ENCODE data around the gene HID1.
A peak's percentile ranks its signal among the peaks of the same experiment; 100 is the strongest.

HID1 gene

DNA sequence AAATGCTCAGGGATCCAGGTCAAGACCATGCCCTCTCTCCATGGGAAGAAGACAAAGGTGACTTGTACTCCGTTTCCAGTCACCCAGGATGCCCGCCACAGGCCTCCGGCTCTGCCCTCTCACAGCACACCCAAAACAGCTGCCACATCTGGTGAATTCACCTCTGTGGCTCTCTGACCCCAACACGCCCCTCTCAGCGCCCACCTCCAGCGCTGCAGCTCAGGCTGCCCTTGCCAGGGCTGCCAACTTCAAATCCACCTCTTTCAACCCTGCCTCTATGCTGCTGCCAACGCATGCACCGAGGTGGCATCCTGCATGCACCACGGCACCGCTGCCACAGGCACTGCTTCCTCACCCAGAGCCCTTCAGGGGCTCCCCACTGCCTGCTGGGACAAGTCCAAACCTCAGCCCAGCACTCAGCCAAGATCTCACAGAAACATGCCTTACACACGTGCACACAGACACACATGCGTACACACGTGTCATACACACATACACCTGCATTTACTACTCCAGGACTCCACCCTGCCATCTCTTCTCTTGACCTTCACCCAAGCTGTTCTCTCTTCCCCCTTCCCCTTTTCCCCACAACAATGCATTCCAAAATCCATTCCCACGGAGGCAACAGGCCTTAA, 7.5 kb downstream of the HID1 start:
- TF ChIP-seq, protein P1, sequence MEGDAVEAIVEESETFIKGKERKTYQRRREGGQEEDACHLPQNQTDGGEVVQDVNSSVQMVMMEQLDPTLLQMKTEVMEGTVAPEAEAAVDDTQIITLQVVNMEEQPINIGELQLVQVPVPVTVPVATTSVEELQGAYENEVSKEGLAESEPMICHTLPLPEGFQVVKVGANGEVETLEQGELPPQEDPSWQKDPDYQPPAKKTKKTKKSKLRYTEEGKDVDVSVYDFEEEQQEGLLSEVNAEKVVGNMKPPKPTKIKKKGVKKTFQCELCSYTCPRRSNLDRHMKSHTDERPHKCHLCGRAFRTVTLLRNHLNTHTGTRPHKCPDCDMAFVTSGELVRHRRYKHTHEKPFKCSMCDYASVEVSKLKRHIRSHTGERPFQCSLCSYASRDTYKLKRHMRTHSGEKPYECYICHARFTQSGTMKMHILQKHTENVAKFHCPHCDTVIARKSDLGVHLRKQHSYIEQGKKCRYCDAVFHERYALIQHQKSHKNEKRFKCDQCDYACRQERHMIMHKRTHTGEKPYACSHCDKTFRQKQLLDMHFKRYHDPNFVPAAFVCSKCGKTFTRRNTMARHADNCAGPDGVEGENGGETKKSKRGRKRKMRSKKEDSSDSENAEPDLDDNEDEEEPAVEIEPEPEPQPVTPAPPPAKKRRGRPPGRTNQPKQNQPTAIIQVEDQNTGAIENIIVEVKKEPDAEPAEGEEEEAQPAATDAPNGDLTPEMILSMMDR (conservative IDR thresholded peaks at IDR 0.05; ENCODE audit: low read length), result no peak
- no peak overlapping the region for H3K4me3 ChIP-seq (ENCODE audit: low read length)
- no peak for DNase-seq (ENCODE audit: low read depth)

DNA sequence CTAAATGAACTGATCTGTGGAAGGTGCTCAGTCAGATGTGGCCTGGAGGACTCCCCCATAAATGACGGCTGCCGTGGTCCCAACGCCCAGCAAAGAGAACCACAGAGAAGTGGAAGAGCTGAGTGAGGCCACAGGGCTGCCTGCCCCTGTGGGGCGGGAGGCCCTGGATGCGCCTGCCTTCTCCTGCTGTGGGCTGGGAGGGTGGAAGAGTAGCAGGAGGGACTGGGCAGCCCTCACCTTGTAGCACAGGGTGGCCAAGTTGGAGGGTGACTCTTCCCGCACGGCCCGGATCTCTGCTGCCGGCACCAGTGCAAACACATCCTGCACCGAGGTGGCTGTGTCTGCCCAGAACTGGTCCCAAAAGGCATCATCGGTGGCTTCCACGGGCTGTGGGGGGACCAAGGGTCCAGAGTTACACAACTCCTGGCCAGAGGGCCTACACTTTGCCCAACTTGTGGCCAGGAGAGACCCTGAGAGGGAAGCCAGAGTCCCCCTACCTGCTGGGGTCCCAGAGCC, 8.3 kb downstream of the HID1 start:
- no peak for DNase-seq (ENCODE audit: low read depth)
- TF ChIP-seq, protein P1 (conservative IDR thresholded peaks at IDR 0.05; ENCODE audit: low read length), result no peak
- H3K4me3 ChIP-seq (ENCODE audit: low read length), result no peak overlapping the region

DNA sequence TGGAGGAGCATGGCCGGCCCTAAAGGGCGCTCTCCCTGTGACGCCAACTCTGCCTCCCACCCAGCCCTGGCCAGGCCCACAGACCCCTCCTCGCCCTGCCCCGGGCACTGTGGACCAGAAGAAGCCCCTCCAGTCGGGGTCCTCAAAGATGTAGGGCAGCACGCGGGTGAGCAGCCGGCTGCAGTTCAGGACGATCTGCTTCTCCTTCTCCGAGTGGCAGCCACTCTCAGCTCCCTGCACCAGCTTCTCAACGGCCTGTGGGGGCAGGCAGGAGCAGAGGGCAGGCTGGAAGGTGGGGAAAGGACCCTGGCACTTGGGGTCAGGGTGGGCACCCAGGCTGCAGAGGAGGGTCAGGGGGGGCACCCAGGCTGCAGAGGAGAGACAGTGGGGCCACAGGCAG, 8.9 kb downstream of the HID1 start:
- TF ChIP-seq, protein P1 (conservative IDR thresholded peaks at IDR 0.05; ENCODE audit: low read length), result no peak
- no peak for DNase-seq (ENCODE audit: low read depth)
- H3K4me3 ChIP-seq (ENCODE audit: low read length), result no peak overlapping the region

DNA sequence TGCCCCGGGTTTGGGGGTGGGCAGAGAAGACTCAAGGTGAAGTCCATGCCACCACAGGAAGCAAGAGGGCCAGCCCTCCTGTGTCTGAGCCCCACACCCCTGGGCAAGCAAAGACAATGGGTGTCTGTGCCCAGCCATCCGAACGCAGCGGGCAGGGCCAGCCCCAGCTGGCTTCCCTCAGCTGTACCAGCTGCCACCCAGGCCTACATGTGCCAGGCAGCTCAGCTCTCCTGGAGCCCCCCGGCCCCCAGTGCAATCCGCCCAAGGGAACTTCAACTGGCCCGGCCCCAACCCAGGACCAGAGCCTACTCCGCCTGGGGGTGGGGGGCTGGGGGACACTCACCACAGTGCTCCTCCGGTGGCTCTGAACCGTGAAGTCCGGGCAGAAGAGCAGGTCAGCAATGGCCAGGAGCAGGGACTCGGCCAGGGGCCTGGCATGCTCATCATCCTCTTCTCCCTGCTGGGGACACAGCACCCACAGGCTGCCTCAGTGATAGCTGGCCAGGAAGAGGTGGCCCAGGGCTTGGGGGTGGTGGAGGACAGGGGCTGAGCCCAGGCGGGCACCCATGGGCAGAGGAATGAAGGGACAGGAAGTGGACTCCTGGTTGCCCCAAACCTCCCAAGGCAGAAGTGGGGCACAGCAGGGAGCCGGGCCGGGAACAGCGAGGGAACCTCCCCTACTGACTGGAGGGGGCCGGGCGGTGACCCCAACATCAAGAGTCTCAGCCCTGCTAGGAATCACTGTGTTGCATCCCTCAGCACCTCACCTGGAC, 9.8 kb downstream of the HID1 start:
- no peak for DNase-seq (ENCODE audit: low read depth)
- TF ChIP-seq, protein P1 (conservative IDR thresholded peaks at IDR 0.05; ENCODE audit: low read length), result no peak

DNA sequence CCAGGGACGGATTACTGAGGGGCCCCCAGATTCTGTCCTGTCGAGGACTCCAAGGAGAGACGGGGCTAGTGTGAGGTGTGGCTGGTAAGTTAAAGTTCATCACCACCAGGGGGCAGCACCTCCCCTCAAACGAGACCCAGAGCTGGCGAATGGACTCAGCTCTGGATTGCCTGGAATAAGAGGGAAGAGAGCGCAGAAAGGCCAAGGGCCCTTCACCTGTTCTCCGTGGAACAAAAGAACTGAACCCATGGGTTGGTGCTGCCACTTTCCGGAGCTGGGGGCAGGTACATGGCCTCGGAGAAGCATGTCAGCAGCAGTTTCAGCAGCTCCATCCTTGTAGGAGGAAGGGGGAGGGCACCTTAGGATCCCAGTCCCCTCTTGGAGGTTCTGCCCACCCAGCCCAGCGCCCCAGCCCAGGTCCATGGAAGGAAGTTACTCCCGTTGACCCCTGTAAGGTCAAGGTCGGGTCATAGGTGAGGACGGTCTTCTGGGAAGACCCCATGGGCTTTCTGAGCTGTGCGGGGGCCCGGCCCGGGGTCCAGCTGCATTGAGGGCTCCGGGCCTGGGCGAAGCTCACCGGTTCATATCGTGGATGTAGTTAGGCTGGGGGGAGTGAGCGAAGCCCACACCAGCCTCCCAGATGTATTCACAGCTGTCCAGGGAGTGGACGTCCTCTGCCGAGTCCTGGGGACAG, 10.8 kb downstream of the HID1 start:
- peak; percentile 81 for DNase-seq (ENCODE audit: low read depth)
- no peak overlapping the region for H3K4me3 ChIP-seq (ENCODE audit: low read length)
- TF ChIP-seq, protein P1 (conservative IDR thresholded peaks at IDR 0.05; ENCODE audit: low read length), result peak; percentile 71

More for the DNA sequence above, 9.8 kb downstream of the HID1 start:
- no peak overlapping the region for H3K4me3 ChIP-seq (ENCODE audit: low read length)

DNA sequence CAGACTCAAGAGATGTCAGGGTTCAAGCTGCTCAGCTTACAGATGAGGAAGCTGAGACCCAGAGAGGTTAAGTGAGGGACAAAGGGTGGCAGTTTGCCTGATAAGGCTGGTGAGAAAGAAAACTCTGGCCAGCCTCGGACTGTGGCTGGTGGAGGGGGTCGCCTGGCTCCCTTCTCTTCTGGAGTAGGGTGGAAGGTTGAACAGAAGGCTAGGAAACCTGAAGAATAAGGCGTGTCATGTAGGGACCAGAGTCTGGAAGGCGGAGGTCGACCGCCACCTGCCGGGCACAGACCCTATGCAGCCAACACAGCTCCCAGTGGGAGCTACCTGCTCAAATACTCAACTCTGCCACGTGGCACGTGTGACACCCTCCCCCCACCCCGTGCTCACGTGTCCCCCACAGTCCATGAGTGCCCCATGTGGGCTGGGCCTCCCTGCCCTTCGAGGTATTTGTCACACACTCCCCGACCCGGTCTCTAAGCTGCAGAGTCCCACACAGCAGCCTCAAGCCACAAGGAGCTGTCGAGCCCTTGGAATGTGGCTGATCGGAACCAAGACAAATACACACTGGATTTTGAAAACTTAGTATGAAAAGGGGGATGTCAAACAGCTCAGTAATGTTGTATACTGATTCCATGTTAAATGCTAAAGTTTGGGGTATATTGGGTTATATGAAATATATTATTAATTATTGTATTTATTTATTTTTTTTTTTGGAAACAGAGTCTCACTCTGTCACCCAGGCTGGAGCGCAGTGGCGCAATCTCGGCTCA, 11.8 kb downstream of the HID1 start:
- no peak overlapping the region for H3K4me3 ChIP-seq (ENCODE audit: low read length)
- TF ChIP-seq, protein P1 (conservative IDR thresholded peaks at IDR 0.05; ENCODE audit: low read length), result peak; percentile 43
- peak; percentile 11 for DNase-seq (ENCODE audit: low read depth)

Data from AG10803 (cell line).